Fibroblast of the aortic adventitia (primary cell): ENCODE data around the gene NELL1. TPM values are rescaled to one million over a fixed set of nuclear protein-coding genes. Genes with fewer than 3 reads are reported as not detected.

Source experiments
- DNase-seq: peaks from one replicate; pipeline ENCODE4 v3.0.0-alpha.2; 2010; ENCODE audit warnings: low read depth
- H3K4me3 ChIP-seq: 2 replicates; pipeline ENCODE4 v1.5.1; 2011; ENCODE audit warnings: low read depth, mild to moderate bottlenecking, control low read depth, low read length, moderate library complexity
- total RNA-seq: library from RNA; depleted of rRNA; stranded (reverse); fragments of >200 nt; gene quantifications from 2 replicates; pipeline ENCODE4 v1.2.3, GENCODE V29; 2012; ENCODE audit warnings: low replicate concordance
- TF ChIP-seq, protein P1 (sequence below): IDR thresholded peaks from 2 replicates; pipeline ENCODE4 v1.5.1; 2011; ENCODE audit warnings: mild to moderate bottlenecking, low read length, control low read depth, inconsistent platforms; ENCODE audit not compliant: insufficient read depth

Gene NELL1
- not detected in 2 replicates for total RNA-seq

DNA sequence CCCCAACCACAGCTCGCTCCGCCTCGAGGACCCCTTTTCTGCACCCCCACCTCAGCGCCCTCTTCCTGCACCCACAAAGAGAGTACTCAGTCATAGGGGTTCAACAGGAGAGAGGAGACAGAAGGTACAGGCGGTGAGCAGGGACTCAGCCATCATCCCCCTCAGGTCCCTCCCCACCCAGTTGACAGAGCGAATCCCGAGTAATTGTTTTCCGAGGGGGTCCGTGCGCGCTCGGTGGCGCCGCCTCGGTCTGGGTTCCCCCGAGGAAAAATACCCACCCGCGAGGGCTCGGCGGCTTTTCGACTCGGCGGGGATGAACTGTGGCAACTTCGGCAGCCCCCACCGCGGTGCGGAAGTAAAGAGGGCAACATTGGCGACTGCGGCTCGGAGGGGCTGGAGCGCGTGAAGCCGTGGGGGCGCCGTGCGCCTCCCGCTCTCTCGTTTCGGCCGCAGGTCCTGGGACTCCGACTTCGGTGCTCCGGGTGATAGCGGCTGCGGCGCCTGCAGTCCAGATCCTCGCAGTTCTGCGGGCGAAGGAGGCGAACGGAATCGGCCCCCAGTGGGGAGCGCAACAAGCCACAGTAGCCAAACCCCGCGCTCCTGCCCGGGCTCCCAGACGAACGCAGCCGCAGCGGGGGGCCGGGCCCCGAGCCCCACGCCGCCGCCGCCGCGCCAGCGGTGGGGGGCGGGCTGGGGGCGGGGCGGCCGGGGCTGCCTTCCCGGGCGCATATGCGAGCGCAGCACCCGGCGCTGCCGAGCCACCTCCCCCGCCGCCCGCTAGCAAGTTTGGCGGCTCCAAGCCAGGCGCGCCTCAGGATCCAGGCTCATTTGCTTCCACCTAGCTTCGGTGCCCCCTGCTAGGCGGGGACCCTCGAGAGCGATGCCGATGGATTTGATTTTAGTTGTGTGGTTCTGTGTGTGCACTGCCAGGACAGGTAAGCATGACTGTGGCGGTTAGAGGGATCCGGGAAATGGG, at the start of gene NELL1:
TSS of gene NELL1 (plus strand) at position 743 of the 976 bp plus-strand sequence.
- TF ChIP-seq, protein P1, sequence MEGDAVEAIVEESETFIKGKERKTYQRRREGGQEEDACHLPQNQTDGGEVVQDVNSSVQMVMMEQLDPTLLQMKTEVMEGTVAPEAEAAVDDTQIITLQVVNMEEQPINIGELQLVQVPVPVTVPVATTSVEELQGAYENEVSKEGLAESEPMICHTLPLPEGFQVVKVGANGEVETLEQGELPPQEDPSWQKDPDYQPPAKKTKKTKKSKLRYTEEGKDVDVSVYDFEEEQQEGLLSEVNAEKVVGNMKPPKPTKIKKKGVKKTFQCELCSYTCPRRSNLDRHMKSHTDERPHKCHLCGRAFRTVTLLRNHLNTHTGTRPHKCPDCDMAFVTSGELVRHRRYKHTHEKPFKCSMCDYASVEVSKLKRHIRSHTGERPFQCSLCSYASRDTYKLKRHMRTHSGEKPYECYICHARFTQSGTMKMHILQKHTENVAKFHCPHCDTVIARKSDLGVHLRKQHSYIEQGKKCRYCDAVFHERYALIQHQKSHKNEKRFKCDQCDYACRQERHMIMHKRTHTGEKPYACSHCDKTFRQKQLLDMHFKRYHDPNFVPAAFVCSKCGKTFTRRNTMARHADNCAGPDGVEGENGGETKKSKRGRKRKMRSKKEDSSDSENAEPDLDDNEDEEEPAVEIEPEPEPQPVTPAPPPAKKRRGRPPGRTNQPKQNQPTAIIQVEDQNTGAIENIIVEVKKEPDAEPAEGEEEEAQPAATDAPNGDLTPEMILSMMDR, result no peak
- DNase-seq, result no peak
- H3K4me3 ChIP-seq, result no peak within 1 kb of the TSS

DNA sequence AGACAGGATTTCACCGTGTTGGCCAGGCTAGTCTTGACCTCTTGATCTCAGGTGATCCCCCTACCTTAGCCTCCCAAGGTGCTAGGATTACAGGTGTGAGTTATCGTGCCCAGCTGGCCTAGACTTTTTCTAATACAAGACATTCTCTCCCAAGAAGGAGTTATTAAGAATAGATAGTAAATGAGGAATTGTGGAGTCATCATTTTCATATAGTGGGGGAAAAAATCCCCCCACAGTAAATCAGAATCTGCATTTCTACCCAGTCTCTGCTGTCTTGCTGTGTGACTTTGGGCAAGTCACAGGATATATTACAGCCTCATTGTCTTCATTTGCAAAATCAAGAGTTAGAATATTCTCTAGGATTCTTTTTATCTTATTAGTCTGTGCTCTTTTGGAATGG, 48.4 kb upstream of the NELL1 start:
- H3K4me3 ChIP-seq, result no peak overlapping the region
- DNase-seq, result no peak
- TF ChIP-seq, protein P1, result no peak

DNA sequence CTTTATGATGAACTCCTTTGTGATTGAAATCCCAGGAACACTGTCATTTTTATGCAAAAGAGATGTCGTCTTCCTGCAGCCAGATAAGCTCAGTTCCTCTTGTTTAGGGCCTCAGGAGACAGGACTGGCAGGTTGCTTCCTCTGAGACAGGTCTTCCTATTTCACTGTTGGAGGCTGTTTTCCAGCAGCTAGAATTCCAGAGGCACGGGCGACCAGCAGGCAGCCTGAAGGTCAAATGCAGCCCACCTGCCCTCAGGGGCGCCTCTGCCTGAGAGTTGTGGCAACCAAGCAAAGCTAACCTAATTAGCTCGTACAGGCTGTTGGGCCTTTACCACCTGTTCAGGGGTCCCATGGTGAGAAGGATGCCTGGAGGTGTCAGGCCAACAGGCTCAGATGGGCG, 47.7 kb upstream of the NELL1 start:
- DNase-seq, result no peak
- no peak overlapping the region for H3K4me3 ChIP-seq

DNA sequence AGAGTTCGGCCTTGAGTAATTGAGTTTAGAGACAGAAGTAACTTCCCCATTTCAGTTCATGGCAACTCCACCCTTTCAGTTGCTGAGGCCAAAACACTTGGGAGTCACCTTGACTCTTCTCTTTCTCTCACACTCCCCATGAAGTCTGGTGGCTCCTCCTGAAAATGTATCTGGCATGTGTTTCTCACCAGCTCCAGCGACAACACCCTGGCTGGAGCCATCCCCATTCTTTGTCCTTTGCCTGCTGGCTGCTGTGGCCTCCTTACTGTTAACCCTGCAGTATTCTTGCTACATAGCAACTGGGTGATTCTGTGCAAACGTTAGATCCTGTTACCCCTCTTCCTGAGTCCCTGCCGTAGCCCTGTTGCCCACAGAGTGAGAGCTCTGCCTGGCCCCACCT, 46.1 kb upstream of the NELL1 start:
- TF ChIP-seq, protein P1, result no peak
- no peak overlapping the region for H3K4me3 ChIP-seq
- DNase-seq, result no peak

More for the DNA sequence above, 47.7 kb upstream of the NELL1 start:
- TF ChIP-seq, protein P1, result no peak

DNA sequence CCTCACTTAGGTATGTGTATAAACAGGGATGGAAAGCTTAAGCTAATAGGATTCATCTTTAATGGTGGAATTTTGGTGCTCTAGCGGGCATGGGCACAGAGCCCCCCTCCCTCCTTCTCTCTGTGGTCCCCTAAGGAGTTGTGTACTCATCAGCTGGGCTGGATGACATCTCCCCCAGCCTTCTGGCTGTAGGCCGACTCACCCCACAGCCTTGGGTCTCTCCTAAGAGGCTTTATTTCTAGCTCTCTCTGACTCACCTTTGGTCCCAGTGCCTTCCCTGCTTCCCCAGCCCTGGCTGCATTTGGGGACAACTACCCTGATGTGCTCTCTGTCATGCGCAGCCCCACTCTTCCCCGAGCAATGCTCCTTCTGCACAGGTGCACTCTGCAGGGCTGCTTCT, 43.1 kb upstream of the NELL1 start:
- H3K4me3 ChIP-seq, result no peak overlapping the region
- DNase-seq, result no peak
- TF ChIP-seq, protein P1, result no peak

DNA sequence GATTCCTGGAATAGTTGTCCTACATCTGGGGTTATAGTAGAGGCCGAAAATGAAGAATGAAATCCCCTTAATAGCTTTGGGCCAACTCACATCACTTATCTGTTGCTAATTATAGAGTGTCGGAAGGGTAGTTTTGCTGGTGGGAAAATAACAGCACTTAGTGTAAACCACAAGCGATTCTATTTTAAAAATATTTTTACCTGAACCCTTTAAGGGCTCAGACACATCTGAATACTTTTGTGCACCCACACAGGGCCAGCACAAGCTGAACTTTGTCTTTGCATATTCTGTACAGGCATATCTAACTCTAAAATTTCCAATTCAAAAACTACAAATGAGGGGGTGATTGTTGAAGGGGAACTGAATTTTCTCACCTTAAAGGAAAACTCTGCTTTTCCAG, 42.4 kb upstream of the NELL1 start:
- TF ChIP-seq, protein P1, result no peak
- DNase-seq, result no peak
- H3K4me3 ChIP-seq, result no peak overlapping the region
